B cell (primary cell): ENCODE data around the gene ZBTB24. TPM values are rescaled to one million over a fixed set of nuclear protein-coding genes. Genes with fewer than 3 reads are reported as not detected.

ENCODE experiments used
- ATAC-seq: fragments of 200-7000 bp; cut with Tn5 transposase; one replicate; pipeline ENCODE4 v1.10.0; 2021; ENCODE audit warnings: low read depth, mild to moderate bottlenecking, moderate number of reproducible peaks, moderate library complexity
- CTCF ChIA-PET: fragments of 350-600 bp; sonication (Branson Sonifier 250); formaldehyde crosslinking; loops from one replicate; lab custom pipeline; 2021; ENCODE audit warnings: antibody characterized with exemption, inconsistent platforms; lab: Charles Lee
- POLR2A ChIA-PET: fragments of 350-600 bp; sonication (Branson Sonifier 250); formaldehyde crosslinking; loops from one replicate; lab custom pipeline; 2021; ENCODE audit warnings: antibody characterized with exemption; lab: Charles Lee
- DNase-seq: peaks from one replicate; pipeline ENCODE4 v3.0.0; 2013
- H2AFZ ChIP-seq: 2 replicates; pipeline ENCODE4 v1.6.1; 2012; ENCODE audit warnings: mild to moderate bottlenecking, low read depth, low read length; ENCODE audit not compliant: insufficient read depth, poor library complexity, severe bottlenecking
- H3K27ac ChIP-seq, 2 donors: 1 replicate in 1 of 2; 2 replicates in 1 of 2; pipeline ENCODE4 v1.5.1; 2012 to 2013; ENCODE audit warnings: low read length in 2 of 2, mild to moderate bottlenecking in 2 of 2, moderate library complexity in 1 of 2
- H3K27me3 ChIP-seq, 4 experiments: fragments of 200-600 bp in 1 of 4; sonication (generic) in 1 of 4; replicated peaks in 1 of 4; 1 replicate in 2 of 4; 2 replicates in 2 of 4; pipeline versions ENCODE4 v1.6.1 to v1.7.0; 2013 to 2016; ENCODE audit warnings: low read length in 3 of 4, mild to moderate bottlenecking in 2 of 4, mixed read lengths in 1 of 4, moderate library complexity in 1 of 4; ENCODE audit not compliant: insufficient read depth in 4 of 4, control insufficient read depth in 3 of 4; ENCODE audit errors: control extremely low read depth in 1 of 4
- H3K36me3 ChIP-seq, 2 experiments: replicated peaks in 1 of 2; 1 replicate in 1 of 2; 2 replicates in 1 of 2; pipeline versions ENCODE4 v1.6.1 to v1.7.1; 2013; ENCODE audit warnings: low read length in 1 of 2; ENCODE audit not compliant: insufficient read depth in 2 of 2, control insufficient read depth in 1 of 2; ENCODE audit errors: control extremely low read depth in 1 of 2, extremely low read depth in 1 of 2
- H3K4me1 ChIP-seq, 2 donors: fragments of 200-600 bp in 1 of 2; sonication (generic) in 1 of 2; 1 replicate in 1 of 2; 2 replicates in 1 of 2; pipeline versions ENCODE4 v1.5.1 to v1.6.1; 2013 to 2017; ENCODE audit warnings: low read length in 2 of 2; ENCODE audit not compliant: control insufficient read depth in 2 of 2, insufficient read depth in 2 of 2
- H3K4me2 ChIP-seq: replicated peaks from 2 replicates; pipeline ENCODE3; 2012; ENCODE audit warnings: mild to moderate bottlenecking, low read depth, low read length; ENCODE audit not compliant: poor library complexity, severe bottlenecking
- H3K4me3 ChIP-seq, 5 experiments: fragments of 200-600 bp in 1 of 5; sonication (generic) in 1 of 5; 1 replicate in 3 of 5; 2 replicates in 2 of 5; pipeline versions ENCODE4 v1.5.1 to v1.7.0; 2011 to 2016; ENCODE audit warnings: low read length in 4 of 5, mild to moderate bottlenecking in 4 of 5, low read depth in 2 of 5, control low read depth in 1 of 5, moderate library complexity in 1 of 5; ENCODE audit not compliant: insufficient read depth in 1 of 5; ENCODE audit errors: control extremely low read depth in 1 of 5, extremely low read depth in 1 of 5
- H3K79me2 ChIP-seq: fragments of 200-600 bp; sonication (generic); one replicate; pipeline ENCODE4 v1.6.0; 2016; ENCODE audit warnings: low read length; ENCODE audit not compliant: control insufficient read depth, insufficient read depth
- H3K9ac ChIP-seq: fragments of 200-600 bp; sonication (generic); 2 replicates; pipeline ENCODE4 v1.6.1; 2017; ENCODE audit warnings: mild to moderate bottlenecking, low read length, moderate library complexity
- H3K9me3 ChIP-seq, 3 donors: one replicate each; pipeline versions ENCODE4 v1.6.1 to v1.7.1; 2013; ENCODE audit warnings: low read length in 2 of 3; ENCODE audit not compliant: control insufficient read depth in 2 of 3, insufficient read depth in 1 of 3; ENCODE audit errors: control extremely low read depth in 1 of 3
- H4K20me1 ChIP-seq: 2 replicates; pipeline ENCODE4 v1.6.0; 2012; ENCODE audit warnings: mild to moderate bottlenecking, low read length; ENCODE audit not compliant: insufficient read depth, control insufficient read depth, poor library complexity, severe bottlenecking
- H3K27ac Mint-ChIP-seq: one replicate; pipeline ENCODE4 v1.8.0; 2021; ENCODE audit warnings: mixed read lengths
- H3K27me3 Mint-ChIP-seq: one replicate; pipeline ENCODE4 v1.8.0; 2021; ENCODE audit warnings: mixed read lengths
- H3K4me1 Mint-ChIP-seq: one replicate; pipeline ENCODE4 v1.8.0; 2021; ENCODE audit warnings: mixed read lengths
- H3K4me3 Mint-ChIP-seq: one replicate; pipeline ENCODE4 v1.8.0; 2021; ENCODE audit warnings: mixed read lengths
- H3K9me3 Mint-ChIP-seq: one replicate; pipeline ENCODE4 v1.8.0; 2022; ENCODE audit warnings: mixed read lengths; ENCODE audit not compliant: insufficient read depth
- CTCF ChIP-seq: fragments of 200-600 bp; IDR thresholded peaks from one replicate; pipeline ENCODE4 v1.8.0; 2022; ENCODE audit warnings: antibody characterized with exemption, mild to moderate bottlenecking
- EZH2 ChIP-seq: IDR thresholded peaks from 2 replicates; pipeline ENCODE4 v1.6.1; 2012; ENCODE audit warnings: borderline replicate concordance, low read depth, mild to moderate bottlenecking, moderate library complexity, low read length; ENCODE audit not compliant: insufficient read depth, poor library complexity, severe bottlenecking
- WGBS: methylation state at CpG from one replicate; pipeline ENCODE4 v1.1.5; 2013; ENCODE audit warnings: missing lambda C conversion rate; ENCODE audit not compliant: insufficient coverage; 5-methylcytosine and 5-hydroxymethylcytosine counted together
- intact Hi-C: fragments of 100-400 bp; cut with micrococcal nuclease; formaldehyde crosslinking; loops from one replicate; pipeline ENCODE4 v1.10.0; 2022
- polyA plus RNA-seq: library from polyadenylated mRNA; depleted of rRNA; stranded (reverse); fragments of >200 nt; gene quantifications from 2 replicates; pipeline ENCODE4 v1.2.3, GENCODE V29; 2012
- total RNA-seq, 2 donors: library from RNA; stranded (reverse); fragments of 120-200 nt in 1 of 2; gene quantifications; 1 replicate in 1 of 2; 2 replicates in 1 of 2; pipeline versions ENCODE4 v1.2.3 to v1.2.4, GENCODE V29; 2013 to 2022

The ZBTB24 gene
- total and polyA plus RNA-seq, 2 donors (not counting 1 experiment from before 2014, with no cell fraction given) = 10.6 to 31.4 TPM

GRCh38 chr6:109421184-109421583 lies 61.8 kb downstream of the ZBTB24 start:
- intact Hi-C loops = no loop called here
- no peak overlapping the region for H3K4me2 ChIP-seq
- Mint-ChIP-seq H3K4me3 (no peak overlapping the region), H3K9me3 (no peaks in the 10 kb centered on the region), H3K27ac (no peak overlapping the region), H3K27me3 (no peaks in the 10 kb centered on the region), H3K4me1 (peaks cover 4% of the 10 kb centered on the region)
- H3K27me3 ChIP-seq = no peaks in the 10 kb centered on the region
- peaks cover 0 to 3% of the 10 kb centered on the region in 2 donors for H3K4me1 ChIP-seq
- ATAC-seq = no peak
- DNase-seq = no peak
- no peak overlapping the region for H3K9ac ChIP-seq
- no peaks in the 10 kb centered on the region for H3K36me3 ChIP-seq
- ChIA-PET POLR2A (no interaction called here), CTCF (no interaction called here)
- H2AFZ ChIP-seq = no peak overlapping the region
- H3K79me2 ChIP-seq = no peaks in the 10 kb centered on the region
- no peak overlapping the region for H3K27ac ChIP-seq
- no CpG with 5 or more reads among the region's 1 CpG for WGBS
- H4K20me1 ChIP-seq = no peaks in the 10 kb centered on the region
- no peaks in the 10 kb centered on the region for H3K9me3 ChIP-seq
- no peak overlapping the region for H3K4me3 ChIP-seq
- TF ChIP-seq CTCF (no peak), EZH2 (no peak)

GRCh38 chr6:109420751-109421150 lies 62.3 kb downstream of the ZBTB24 start:
- Histone ChIP-seq H4K20me1 (no peaks in the 10 kb centered on the region), H2AFZ (no peak overlapping the region), H3K9me3 (no peaks in the 10 kb centered on the region), H3K9ac (no peak overlapping the region), H3K27ac (no peak overlapping the region), H3K79me2 (no peaks in the 10 kb centered on the region), H3K27me3 (no peaks in the 10 kb centered on the region), H3K4me3 (no peak overlapping the region), H3K36me3 (no peaks in the 10 kb centered on the region), H3K4me2 (no peak overlapping the region), H3K4me1 (peaks cover 0 to 3% of the 10 kb centered on the region in 2 donors)
- no peak for TF ChIP-seq EZH2
- TF ChIP-seq CTCF = no peak
- H3K4me1 Mint-ChIP-seq = peaks cover 4% of the 10 kb centered on the region
- CTCF ChIA-PET = no interaction called here
- ATAC-seq (no peak), DNase-seq (no peak)
- H3K27me3 Mint-ChIP-seq = no peaks in the 10 kb centered on the region
- no peaks in the 10 kb centered on the region for H3K9me3 Mint-ChIP-seq
- POLR2A ChIA-PET = no interaction called here
- no CpG with 5 or more reads among the region's 1 CpG for WGBS
- intact Hi-C loops = no loop called here
- H3K27ac Mint-ChIP-seq = no peak overlapping the region
- H3K4me3 Mint-ChIP-seq = no peak overlapping the region
